Spleen (tissue), 7 donors: Measurements from ENCODE around the gene PSMG3.

ENCODE experiments used
- POLR2A ChIP-seq, 3 donors: fragments of 450-650 bp; IDR thresholded peaks; one replicate each; pipeline ENCODE4 v1.5.1; 2017; ENCODE audit warnings: antibody characterized with exemption in 3 of 3, mild to moderate bottlenecking in 1 of 3
- TF ChIP-seq, protein P1 (sequence below), 11 experiments: fragments of 200-600 bp in 7 of 11; fragments of 450-650 bp in 4 of 11; sonication (generic) in 4 of 11; IDR thresholded peaks in 8 of 11; conservative IDR thresholded peaks in 3 of 11; 1 replicate in 7 of 11; 2 replicates in 4 of 11; pipeline versions ENCODE4 v1.4.0 to v1.8.0; 2016 to 2021; ENCODE audit warnings: antibody characterized with exemption in 11 of 11, inconsistent platforms in 4 of 11, mild to moderate bottlenecking in 1 of 11
- donor health status: DM: no; HTN: no; CAD: no; lungs with moderate emphysema.
- donor health status: DM: no; HTN: no; CAD: no.
- donor health status: DM: no; HTN: no; CAD: no.

DNA sequence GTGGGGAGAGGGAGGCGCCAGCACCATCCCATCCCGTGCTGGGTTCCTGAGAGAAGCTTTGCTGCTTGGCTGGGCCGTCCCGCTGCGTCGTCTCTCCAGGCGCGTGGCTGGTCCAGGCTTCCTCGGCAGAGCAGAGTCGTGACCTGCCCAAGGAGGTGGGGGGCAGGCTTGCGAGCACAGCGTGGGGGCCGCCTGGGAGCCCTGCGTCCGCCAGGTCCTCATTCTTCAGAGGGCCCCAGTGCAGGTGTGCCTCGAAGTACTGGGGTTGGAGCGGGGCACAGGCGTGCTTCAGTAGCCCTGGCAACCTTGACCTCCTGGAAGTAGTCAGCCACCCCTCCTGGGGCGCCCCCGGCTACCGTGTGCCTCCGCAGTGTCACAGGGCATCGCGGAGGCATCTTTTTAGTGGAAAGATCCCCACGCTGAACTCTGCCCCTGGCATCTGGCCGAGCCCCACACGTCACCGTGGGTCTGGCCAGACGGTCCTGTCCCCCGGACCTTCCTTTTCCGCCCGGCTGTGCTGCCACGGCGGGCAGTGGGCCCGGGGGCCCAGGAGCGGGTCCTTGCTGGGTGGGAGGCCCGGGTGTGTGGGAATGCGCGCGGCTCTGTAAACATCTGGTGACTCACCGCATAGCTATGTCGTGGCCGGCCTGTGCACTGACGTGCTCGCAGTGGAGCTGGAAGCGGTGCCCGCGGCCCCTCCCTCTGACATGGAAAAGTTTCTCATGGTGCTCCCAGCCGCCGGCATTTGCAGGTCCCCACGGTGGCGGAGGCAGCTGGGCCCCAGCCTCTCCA lies 32.9 kb downstream of the PSMG3 start:
- TF ChIP-seq, protein P1, sequence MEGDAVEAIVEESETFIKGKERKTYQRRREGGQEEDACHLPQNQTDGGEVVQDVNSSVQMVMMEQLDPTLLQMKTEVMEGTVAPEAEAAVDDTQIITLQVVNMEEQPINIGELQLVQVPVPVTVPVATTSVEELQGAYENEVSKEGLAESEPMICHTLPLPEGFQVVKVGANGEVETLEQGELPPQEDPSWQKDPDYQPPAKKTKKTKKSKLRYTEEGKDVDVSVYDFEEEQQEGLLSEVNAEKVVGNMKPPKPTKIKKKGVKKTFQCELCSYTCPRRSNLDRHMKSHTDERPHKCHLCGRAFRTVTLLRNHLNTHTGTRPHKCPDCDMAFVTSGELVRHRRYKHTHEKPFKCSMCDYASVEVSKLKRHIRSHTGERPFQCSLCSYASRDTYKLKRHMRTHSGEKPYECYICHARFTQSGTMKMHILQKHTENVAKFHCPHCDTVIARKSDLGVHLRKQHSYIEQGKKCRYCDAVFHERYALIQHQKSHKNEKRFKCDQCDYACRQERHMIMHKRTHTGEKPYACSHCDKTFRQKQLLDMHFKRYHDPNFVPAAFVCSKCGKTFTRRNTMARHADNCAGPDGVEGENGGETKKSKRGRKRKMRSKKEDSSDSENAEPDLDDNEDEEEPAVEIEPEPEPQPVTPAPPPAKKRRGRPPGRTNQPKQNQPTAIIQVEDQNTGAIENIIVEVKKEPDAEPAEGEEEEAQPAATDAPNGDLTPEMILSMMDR (IDR thresholded peaks at IDR 0.05 in 8 of 11, conservative IDR thresholded peaks at IDR 0.05 in 3 of 11): no peak
- no peak for TF ChIP-seq POLR2A (IDR thresholded peaks at IDR 0.05)
